ENCODE data around the gene TCEAL2.
"Not testable (repeated sequence)": the region's sequence is repeated elsewhere in the genome, so short reads cannot be mapped to it uniquely, and the experiment has no call there.

The TCEAL2 gene

DNA sequence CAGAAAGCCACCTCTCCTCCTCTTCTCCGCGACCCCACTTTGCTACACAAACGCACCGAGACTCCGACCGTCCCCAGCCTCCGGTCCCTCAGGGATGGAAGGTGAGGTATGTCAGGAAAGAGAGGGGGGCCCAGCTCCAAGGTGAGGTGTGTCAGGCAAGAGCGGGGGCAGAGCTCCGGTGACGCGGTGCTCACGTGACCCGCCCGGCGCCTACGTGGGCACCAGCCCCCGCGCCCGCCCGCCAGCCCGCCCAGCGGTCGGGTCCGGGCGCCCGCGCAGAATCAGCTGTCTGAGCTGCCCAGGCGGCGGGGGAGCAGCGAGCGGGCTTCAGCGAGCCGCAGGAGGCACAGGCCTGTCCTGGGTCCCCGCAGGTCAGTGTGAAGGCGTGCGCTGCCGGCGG lies at the start of gene TCEAL2:
Gene TCEAL2, plus strand, starts transcription at position 244 of the 400 bp plus-strand sequence. CDS start 1,152 bp downstream, outside the sequence.
- DNase-seq: not testable (repeated sequence)

DNA sequence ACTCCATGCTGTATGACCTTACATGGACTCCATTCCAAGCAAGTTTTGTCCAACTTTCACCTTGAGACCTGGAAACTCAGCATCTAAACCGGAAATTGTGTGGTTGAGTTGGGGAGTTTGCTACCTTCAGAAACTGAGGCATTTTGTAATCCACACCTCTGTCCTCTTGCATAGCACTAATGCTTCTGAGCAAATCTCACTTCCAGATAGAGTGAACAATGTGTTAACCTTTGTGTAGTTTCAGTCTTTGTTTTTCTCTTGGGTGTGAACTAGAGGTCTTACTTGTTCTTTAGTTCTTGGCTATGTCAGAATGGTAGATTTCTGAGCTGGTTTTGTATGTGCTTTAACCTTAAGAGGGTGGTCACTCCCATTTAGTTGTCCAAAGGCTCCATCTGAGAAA lies 48.1 kb upstream of the TCEAL2 start:
- no peak for DNase-seq

DNA sequence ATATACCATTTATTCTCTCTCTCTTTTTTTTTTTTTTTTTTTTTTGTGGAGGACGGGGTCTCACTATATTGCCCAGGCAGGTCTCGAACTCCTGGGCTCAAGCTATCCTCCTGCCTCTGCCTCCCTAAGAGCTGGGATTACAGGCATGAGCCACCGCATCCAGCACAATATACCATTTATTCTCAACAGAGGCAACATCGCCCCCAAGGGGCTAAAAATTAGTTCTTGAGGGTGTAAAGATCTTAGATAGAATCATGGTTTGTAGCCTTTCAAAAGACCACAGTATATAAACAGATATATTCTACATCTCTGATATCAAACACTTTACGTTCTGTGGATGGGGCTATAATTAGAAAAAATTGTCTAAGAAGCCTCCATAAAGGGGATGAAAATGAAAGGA lies 39.8 kb upstream of the TCEAL2 start:
- no peak for DNase-seq

DNA sequence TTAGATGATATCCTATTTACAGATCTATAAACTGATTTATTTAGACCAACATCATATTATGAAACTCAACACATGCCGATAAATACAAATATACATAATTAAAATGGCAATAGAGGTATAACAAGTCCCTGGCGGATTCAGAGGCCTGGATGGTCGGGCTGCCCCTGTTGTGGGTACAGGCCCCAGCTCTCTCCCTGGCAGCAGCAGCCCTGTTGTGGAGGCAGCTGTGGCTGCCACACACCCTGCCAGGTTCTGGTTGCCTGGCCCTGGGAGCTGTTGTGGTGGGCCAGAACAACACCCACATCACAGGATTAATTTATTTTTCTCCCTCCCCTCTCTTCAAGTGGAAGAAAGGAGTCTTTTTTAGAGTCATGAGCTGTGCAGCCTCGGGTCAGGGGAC lies 12.1 kb upstream of the TCEAL2 start:
- no peak for DNase-seq

DNA sequence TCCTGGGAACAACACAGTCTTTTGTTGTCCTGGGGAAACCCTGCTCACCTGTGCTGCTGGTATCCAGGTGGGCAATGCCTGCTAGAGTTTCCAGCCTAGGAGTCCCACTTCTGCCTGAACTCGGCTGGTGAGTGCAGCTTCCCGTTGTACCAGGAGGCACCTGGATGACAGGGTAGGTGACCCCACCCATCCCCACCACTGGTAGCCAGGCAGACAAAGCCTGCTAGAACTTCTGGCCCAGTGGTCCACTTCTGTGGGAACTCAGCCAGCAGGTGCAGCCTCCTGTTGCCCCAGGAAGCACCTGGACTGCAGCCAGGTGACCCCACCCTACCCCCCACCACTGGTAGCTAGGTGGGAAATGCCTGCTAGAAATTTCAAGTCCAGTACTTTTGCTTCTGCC lies 9.7 kb upstream of the TCEAL2 start:
- no peak for DNase-seq

DNA sequence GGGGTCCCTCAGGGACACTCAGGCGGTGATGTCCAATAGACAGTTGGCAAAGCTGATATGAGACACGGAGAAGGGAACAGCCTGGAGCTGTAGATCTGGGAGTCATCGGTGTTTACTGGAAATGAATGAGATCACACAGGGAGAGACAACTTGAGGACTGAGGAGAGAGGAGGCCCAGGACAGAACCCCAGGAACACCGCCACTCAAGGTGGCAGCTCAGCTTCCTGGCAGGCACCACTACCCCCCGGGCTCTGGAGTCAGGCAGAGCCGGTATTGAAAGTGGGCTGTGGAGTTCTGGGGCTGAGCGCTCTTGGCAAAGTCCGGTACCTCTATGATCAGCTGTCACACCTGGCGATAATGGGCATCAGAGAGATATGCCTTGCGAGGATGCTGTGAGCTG lies 465 bp upstream of the TCEAL2 start:
- DNase-seq: not testable (repeated sequence)

DNA sequence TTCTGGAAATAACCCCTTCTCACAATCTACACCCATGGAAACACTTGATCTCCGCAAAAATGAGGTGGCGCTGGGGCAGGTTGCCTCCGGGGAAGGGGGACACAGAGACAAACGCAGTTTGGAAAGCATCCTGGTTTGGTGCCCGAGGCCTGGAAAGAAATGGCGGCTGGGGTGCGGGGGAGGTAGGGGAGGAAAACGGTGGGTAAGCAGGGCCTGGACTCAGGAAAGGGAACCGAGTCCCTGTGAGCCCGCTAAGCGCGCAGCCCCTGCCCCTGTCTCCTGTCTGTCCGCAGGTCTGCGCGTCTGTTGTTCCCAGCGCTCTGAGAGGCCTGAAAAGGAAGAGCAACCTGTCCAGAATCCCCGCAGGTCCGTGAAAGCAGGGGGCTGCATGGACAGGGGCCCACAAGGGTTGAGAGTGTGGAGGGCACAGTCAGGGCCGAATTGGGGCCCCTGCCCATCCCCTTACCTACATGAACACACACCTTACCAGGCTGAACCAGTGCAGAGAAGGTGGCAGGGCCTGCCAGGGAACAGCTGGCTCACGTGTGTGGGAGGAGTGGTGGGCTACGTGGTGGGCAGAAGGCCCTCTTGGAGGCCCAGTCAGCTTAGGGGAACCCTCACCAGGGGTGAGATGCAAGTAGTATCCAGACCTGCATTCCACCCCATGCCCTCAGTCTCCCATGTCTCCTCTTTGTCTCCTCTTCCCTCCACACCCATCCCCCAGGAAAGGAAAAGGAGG lies 770 bp downstream of the TCEAL2 start:
- not testable (repeated sequence) for DNase-seq

DNA sequence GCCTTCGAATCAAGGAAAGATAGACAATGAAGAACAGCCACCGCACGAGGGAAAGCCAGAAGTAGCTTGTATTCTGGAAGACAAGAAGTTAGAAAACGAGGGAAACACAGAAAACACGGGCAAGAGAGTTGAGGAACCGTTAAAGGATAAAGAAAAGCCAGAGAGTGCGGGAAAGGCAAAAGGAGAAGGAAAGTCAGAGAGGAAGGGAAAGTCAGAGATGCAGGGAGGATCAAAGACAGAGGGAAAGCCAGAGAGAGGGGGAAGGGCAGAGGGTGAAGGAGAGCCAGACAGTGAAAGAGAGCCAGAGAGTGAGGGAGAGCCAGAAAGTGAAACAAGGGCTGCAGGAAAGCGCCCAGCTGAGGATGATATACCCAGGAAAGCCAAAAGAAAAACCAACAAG lies 1.4 kb downstream of the TCEAL2 start:
- DNase-seq: no peak

DNA sequence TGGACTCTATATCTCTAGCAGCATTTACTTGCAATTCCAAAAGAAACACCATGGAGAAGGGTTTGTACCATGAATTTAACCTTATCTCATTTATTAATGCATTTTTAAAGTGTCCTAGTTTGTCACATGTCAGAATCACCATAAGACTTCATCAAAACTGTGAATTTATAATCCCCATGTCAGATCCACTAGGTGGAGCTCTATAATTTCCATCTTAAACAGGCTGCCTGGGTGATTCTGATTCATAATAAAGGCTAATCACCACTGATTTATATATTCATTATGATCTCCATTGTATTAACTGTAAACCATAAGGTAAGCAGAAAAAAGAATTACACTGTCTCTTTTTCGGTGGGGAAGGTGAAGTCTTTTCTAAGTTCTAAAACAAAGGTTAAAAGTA lies 4.0 kb downstream of the TCEAL2 start:
- DNase-seq: no peak

DNA sequence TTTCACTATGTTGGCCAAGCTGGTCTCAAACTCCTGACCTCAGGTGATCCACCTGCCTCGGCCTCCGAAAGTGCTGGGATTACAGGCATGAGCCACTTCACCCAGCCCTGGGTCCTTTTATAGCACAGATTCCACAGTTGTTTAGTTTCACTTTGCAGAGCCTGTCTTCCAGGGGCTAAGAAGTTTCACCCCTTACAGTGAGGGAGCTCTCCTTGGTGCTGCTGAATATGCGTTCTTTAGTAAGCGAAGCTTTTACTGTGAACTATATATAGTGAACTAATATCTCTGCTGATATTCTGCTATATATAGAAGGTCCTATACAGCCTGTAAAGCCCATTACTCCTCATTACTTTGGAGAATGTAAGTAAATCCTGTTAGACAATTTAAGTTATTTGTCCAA lies 12.6 kb downstream of the TCEAL2 start:
- DNase-seq: no peak

DNA sequence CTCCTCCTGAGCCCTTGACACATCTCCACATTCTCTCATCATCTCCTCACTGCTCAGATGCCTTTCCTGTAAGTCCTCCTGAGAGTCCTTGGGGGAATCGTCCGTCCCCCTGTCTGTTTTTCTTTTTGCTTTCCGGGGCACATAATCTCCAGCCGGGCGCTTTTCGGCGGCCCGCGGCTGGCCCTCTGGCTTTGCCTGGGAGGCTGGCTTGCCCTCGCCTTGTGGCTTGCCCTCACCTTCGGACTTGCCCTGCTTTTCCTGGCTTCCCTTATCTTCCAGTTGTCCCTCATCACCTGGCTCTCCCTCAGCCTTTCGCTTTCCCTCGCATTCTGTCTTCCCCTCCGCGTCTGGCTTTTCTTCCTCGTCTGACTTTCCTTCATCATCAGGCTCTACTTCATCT lies 15.4 kb downstream of the TCEAL2 start:
- DNase-seq: not testable (repeated sequence)

DNA sequence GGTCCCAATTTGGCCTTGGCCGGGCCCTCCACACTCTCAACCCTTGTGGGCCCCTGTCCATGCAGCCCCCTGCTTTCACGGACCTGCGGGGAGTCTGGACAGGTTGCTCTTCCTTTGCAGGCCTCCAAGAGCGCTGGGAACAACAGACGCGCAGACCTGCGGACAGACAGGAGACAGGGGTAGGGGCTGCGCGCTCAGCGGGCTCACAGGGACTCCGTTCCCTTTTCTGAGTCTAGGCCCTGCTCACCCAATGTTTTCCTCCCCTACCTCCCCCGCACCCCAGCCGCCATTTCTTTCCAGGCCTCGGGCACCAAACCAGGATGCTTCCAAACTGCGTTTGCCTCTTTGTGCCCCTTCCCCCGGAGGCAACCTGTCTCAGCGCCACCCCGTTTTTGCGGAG lies 16.2 kb downstream of the TCEAL2 start:
- not testable (repeated sequence) for DNase-seq

DNA sequence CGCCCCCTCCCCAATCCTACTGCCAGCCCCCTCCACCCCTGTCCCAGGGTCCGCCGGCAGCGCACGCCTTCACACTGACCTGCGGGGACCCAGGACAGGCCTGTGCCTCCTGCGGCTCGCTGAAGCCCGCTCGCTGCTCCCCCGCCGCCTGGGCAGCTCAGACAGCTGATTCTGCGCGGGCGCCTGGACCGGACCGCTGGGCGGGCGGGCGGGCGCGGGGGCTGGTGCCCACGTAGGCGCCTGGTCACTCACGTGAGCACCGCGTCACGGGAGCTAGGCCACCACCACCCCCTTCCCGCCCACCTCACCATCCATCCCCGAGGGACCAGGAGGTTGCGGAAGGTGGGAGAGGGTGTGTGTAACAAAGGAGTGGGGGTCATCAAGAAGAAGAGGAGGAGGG lies 16.8 kb downstream of the TCEAL2 start, which contains the start of gene TCEAL6:
Gene TCEAL6, minus strand, starts transcription at position 208 of the 400 bp plus-strand sequence.
- DNase-seq: not testable (repeated sequence)

DNA sequence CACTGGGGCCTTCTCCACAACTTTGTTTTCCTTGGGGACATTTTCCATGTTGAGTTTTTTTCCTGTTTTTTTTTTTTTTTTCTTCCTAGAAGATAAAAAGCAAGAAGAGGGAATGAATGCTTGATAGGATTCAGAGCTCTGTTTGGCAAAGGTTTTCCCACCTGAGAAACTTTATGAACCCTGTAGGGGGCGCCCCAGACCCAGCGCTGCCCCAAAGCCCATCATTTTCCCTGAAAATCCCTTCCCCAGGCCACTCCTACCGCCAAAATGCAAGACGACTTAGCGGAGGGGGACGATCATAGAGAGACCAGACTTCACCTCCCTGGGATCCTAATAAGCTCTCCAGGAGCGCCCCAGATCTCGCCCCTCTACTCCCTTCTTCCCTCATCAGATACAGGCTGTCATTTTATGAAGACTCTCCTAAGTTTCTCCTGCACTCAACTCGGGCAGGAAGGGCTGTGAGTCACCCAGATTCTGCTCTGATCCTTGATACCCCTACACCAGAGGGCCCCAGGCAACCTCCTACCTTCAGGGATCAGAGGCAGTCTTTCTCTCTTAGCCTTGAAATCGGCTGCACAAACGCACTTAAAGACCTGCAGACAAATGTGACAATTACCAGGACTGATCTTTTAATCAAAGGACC lies 28.9 kb downstream of the TCEAL2 start:
- peak; percentile 0 for DNase-seq

DNA sequence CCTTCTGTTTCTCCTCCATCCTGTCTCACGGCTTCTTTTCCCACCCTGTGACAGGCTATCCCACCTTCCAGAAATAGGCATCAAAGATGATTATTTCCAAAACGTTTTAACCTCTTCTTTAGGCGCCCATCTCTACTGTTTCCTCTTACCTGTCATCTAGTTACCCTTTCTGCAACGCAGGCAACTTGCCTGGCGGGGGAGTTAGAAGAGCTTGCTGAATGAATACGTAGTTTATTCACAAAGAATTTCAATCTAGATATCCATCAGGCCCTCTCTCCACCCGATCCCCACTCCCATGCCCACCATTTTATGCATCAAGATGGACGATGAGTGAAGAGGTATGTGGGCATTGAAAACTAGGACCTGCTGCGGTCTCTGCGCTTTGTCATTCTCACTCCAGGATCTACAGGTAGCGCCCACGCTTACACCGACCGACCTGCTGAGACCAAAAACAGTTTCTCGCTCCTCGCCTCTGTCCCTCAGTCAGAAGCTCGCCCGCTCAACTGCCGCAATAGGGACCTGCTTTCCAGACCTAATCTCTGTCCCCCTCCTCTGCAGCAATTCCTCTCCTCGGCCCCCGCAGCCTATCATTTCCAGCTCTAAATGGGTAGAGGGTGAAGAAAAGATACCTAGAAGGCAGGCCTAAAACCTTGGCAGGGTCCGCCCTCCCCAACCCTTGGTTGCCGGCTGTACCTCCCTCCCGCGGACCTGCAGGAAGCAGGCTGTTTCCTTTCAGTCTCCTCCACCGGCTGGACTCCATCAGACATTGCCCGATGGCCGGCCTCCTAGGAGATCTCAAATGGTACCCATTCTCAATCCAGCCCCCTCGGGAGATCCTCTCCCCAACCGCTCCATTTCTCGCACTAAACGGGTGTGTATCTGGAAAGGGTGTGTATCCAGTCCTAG lies 29.7 kb downstream of the TCEAL2 start:
- DNase-seq: peak; percentile 5

DNA sequence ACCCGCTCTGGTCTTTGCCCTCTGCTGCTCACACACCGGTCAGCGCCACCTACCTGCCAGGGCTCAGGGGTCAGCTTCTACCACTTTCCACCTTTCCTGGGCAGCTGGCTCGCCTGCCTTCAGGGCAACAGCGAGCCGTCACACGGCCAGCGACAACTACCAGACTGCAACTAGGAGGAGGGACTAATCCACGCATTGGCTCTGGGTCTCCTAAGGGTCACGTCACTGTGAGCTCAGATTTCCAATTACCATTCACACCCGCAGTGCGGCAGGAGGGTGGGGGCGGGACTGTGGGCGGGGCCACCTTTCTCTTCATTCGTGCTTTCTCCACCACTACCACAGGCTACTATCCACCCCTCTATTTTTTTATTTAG lies 30.3 kb downstream of the TCEAL2 start, which contains the start of gene BEX5:
Gene BEX5, minus strand, starts transcription at position 172 of the 374 bp plus-strand sequence. CDS start 1,712 bp downstream, outside the sequence.
- DNase-seq: peak; percentile 39
